WTC11 (cell line): Measurements from ENCODE around the gene HECTD4. TPM values are rescaled to one million over a fixed set of nuclear protein-coding genes. Genes with fewer than 3 reads are reported as not detected.

Experiments used
- ATAC-seq: fragments of 200-7000 bp; cut with Tn5 transposase; 2 replicates; pipeline ENCODE4 v1.10.0; 2021; ENCODE audit warnings: mild to moderate bottlenecking, moderate library complexity
- CTCF ChIA-PET: fragments of 300-600 bp; sonication (Branson Sonifier 250); formaldehyde crosslinking; loops from one replicate; lab custom pipeline; 2021; ENCODE audit warnings: antibody characterized with exemption; lab: Charles Lee
- POLR2A ChIA-PET: fragments of 350-600 bp; sonication (Branson Sonifier 250); formaldehyde crosslinking; loops from one replicate; lab custom pipeline; 2021; ENCODE audit warnings: antibody characterized with exemption; lab: Charles Lee
- DNase-seq: peaks from one replicate; pipeline ENCODE4 v3.0.0; 2021; ENCODE audit warnings: low spot score
- H3K27ac Mint-ChIP-seq: 2 replicates; pipeline ENCODE4 v1.8.0; 2021; ENCODE audit warnings: mixed read lengths
- H3K27me3 Mint-ChIP-seq: 2 replicates; pipeline ENCODE4 v1.8.0; 2021; ENCODE audit warnings: low read depth, mild to moderate bottlenecking, moderate library complexity, mixed read lengths
- H3K36me3 Mint-ChIP-seq: 2 replicates; pipeline ENCODE4 v1.8.0; 2021; ENCODE audit warnings: mixed read lengths
- H3K4me1 Mint-ChIP-seq: 2 replicates; pipeline ENCODE4 v1.8.0; 2022; ENCODE audit warnings: mixed read lengths
- H3K4me3 Mint-ChIP-seq: 2 replicates; pipeline ENCODE4 v1.8.0; 2021; ENCODE audit warnings: mild to moderate bottlenecking, moderate library complexity, mixed read lengths
- H3K9me3 Mint-ChIP-seq: 2 replicates; pipeline ENCODE4 v1.8.0; 2021; ENCODE audit warnings: mixed read lengths
- ELF4 ChIP-seq: sonication (generic); formaldehyde crosslinking; IDR thresholded peaks from 2 replicates; pipeline ENCODE4 v1.8.1; 2022; ENCODE audit warnings: low read depth, mild to moderate bottlenecking, moderate library complexity, missing genetic modification reagents
- EMX1 ChIP-seq: fragments of 250-450 bp; sonication (Bioruptor Pico); IDR thresholded peaks from 2 replicates; pipeline ENCODE4 v1.8.0; 2021; ENCODE audit warnings: mild to moderate bottlenecking
- HMGA2 ChIP-seq: fragments of 250-450 bp; sonication (Bioruptor Pico); IDR thresholded peaks from 2 replicates; pipeline ENCODE4 v1.4.0; 2021; ENCODE audit warnings: mild to moderate bottlenecking, moderate library complexity
- KAT7 ChIP-seq: sonication (generic); formaldehyde crosslinking; IDR thresholded peaks from 2 replicates; pipeline ENCODE4 v1.8.1; 2023; ENCODE audit warnings: missing genetic modification reagents, mild to moderate bottlenecking, borderline replicate concordance
- MAX ChIP-seq: sonication (generic); formaldehyde crosslinking; IDR thresholded peaks from 2 replicates; pipeline ENCODE4 v1.8.0; 2022; ENCODE audit warnings: mild to moderate bottlenecking, missing genetic modification reagents
- MYBL2 ChIP-seq: sonication (generic); formaldehyde crosslinking; IDR thresholded peaks from 2 replicates; pipeline ENCODE4 v1.8.1; 2023; ENCODE audit warnings: mild to moderate bottlenecking, moderate library complexity, missing genetic modification reagents
- NR1H2 ChIP-seq: sonication (generic); formaldehyde crosslinking; IDR thresholded peaks from 2 replicates; pipeline ENCODE4 v1.9.0; 2021; ENCODE audit warnings: mild to moderate bottlenecking, moderate library complexity, missing genetic modification reagents
- NR3C1 ChIP-seq: sonication (generic); formaldehyde crosslinking; conservative IDR thresholded peaks from 2 replicates; pipeline ENCODE4 v1.8.1; 2023; ENCODE audit warnings: low read depth, mild to moderate bottlenecking, missing genetic modification reagents
- PRRX2 ChIP-seq: fragments of 250-450 bp; sonication (Bioruptor Pico); IDR thresholded peaks from 2 replicates; pipeline ENCODE4 v1.8.0; 2021; ENCODE audit warnings: mild to moderate bottlenecking
- RORB ChIP-seq: fragments of 250-450 bp; sonication (Bioruptor Pico); IDR thresholded peaks from 2 replicates; pipeline ENCODE4 v1.9.0; 2021; ENCODE audit warnings: mild to moderate bottlenecking
- SP1 ChIP-seq: sonication (generic); formaldehyde crosslinking; conservative IDR thresholded peaks from 2 replicates; pipeline ENCODE4 v1.8.1; 2022; ENCODE audit warnings: missing genetic modification reagents
- TCF7 ChIP-seq: sonication (generic); formaldehyde crosslinking; IDR thresholded peaks from 2 replicates; pipeline ENCODE4 v1.8.0; 2022; ENCODE audit warnings: mild to moderate bottlenecking, low read depth, missing genetic modification reagents, moderate library complexity
- TP53 ChIP-seq: sonication (generic); formaldehyde crosslinking; IDR thresholded peaks from 2 replicates; pipeline ENCODE4 v1.8.1; 2023; ENCODE audit warnings: mild to moderate bottlenecking, missing genetic modification reagents
- ZBTB21 ChIP-seq: sonication (generic); formaldehyde crosslinking; IDR thresholded peaks from 2 replicates; pipeline ENCODE4 v1.8.1; 2023; ENCODE audit warnings: mild to moderate bottlenecking, missing genetic modification reagents, borderline replicate concordance
- ZNF138 ChIP-seq: sonication (generic); formaldehyde crosslinking; conservative IDR thresholded peaks from 2 replicates; pipeline ENCODE4 v1.8.1; 2022; ENCODE audit warnings: mild to moderate bottlenecking, moderate library complexity, missing genetic modification reagents
- ZNF232 ChIP-seq: sonication (generic); formaldehyde crosslinking; IDR thresholded peaks from 2 replicates; pipeline ENCODE4 v1.8.0; 2022; ENCODE audit warnings: mild to moderate bottlenecking, missing genetic modification reagents
- ZNF671 ChIP-seq: fragments of 250-450 bp; sonication (Bioruptor Pico); IDR thresholded peaks from 2 replicates; pipeline ENCODE4 v1.8.0; 2021; ENCODE audit warnings: mild to moderate bottlenecking
- total RNA-seq: library from RNA; stranded (reverse); gene quantifications from 3 replicates; pipeline ENCODE4 v1.2.3, GENCODE V29; 2021
- TF ChIP-seq, protein P1 (sequence below): sonication (generic); formaldehyde crosslinking; IDR thresholded peaks from 2 replicates; pipeline ENCODE4 v1.8.0; 2022; ENCODE audit warnings: mild to moderate bottlenecking, missing genetic modification reagents
- TF ChIP-seq, protein P2 (sequence below): fragments of 250-450 bp; sonication (Bioruptor Pico); IDR thresholded peaks from 2 replicates; pipeline ENCODE4 v1.9.0; 2021; ENCODE audit warnings: mild to moderate bottlenecking
- TF ChIP-seq, protein P3 (sequence below): sonication (generic); formaldehyde crosslinking; IDR thresholded peaks from 2 replicates; pipeline ENCODE4 v1.8.0; 2023; ENCODE audit warnings: missing genetic modification reagents

HECTD4 gene
- total RNA-seq, 1 experiment from 2014 or later: 31.7 TPM

DNA sequence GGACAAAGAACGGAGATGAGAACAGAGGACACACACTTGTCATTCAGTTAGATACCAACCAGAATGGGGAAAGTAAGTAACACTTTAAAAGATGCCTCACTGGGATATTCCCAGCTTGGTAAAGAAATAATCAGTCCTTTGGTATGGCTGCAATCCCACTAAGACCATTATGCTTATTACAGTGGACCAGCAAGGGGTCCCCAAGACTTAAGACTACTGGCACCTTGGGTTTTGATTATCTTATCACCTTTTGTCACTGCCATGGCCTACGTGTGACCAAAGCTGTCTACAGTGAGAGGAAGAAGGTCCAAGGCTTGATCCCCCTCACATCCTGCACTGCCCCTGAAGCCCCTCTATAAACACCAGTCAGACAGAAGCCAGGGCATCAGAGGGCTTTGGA lies 191.0 kb downstream of the HECTD4 start:
- no peak for ATAC-seq
- Mint-ChIP-seq H3K4me3 (no peak overlapping the region), H3K27ac (no peak overlapping the region; the same call in 1 of the 2 replicates), H3K36me3 (peaks cover 22% of the 10 kb centered on the region), H3K4me1 (no peaks in the 10 kb centered on the region), H3K9me3 (no peaks in the 10 kb centered on the region), H3K27me3 (no peaks in the 10 kb centered on the region)
- TF ChIP-seq TCF7 (no peak), PRRX2 (CRISPR knock-in tag) (no peak), ZNF671 (CRISPR knock-in tag) (no peak), NR1H2 (CRISPR knock-in tag) (no peak)
- TF ChIP-seq, protein P1, sequence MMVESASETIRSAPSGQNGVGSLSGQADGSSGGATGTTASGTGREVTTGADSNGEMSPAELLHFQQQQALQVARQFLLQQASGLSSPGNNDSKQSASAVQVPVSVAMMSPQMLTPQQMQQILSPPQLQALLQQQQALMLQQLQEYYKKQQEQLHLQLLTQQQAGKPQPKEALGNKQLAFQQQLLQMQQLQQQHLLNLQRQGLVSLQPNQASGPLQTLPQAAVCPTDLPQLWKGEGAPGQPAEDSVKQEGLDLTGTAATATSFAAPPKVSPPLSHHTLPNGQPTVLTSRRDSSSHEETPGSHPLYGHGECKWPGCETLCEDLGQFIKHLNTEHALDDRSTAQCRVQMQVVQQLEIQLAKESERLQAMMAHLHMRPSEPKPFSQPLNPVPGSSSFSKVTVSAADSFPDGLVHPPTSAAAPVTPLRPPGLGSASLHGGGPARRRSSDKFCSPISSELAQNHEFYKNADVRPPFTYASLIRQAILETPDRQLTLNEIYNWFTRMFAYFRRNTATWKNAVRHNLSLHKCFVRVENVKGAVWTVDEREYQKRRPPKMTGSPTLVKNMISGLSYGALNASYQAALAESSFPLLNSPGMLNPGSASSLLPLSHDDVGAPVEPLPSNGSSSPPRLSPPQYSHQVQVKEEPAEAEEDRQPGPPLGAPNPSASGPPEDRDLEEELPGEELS (CRISPR knock-in tag): no peak
- DNase-seq: no peak
- POLR2A ChIA-PET: no interaction called here
- CTCF ChIA-PET: interaction anchor here (0.8 to 1.0 kb wide), 2 partner anchors 171 to 196 kb away, joined by 3 read pairs; no protein-coding TSS in a partner anchor

- POLR2A ChIA-PET: no interaction called here
- Mint-ChIP-seq H3K27me3 (no peaks in the 10 kb centered on the region), H3K9me3 (no peaks in the 10 kb centered on the region), H3K27ac (no peak overlapping the region; the same call in 1 of the 2 replicates), H3K4me3 (no peak overlapping the region), H3K36me3 (peaks cover 22% of the 10 kb centered on the region), H3K4me1 (no peaks in the 10 kb centered on the region)
- no peak; the same call in 1 of the 2 replicates for ATAC-seq
- no peak for TF ChIP-seq TCF7
- TF ChIP-seq ZNF232 (CRISPR knock-in tag): no peak
- DNase-seq: no peak
- CTCF ChIA-PET: interaction anchor here (0.5 to 1.0 kb wide), 3 partner anchors 71 to 245 kb away, joined by 3 read pairs; no protein-coding TSS in a partner anchor
These were observed 191.8 kb downstream of the HECTD4 start for GRCh38 chr12:112190231-112191025.

GRCh38 chr12:112188130-112188830 lies 194.0 kb downstream of the HECTD4 start:
- no peak for TF ChIP-seq MAX
- TF ChIP-seq RORB (CRISPR knock-in tag): no peak
- TF ChIP-seq SP1: no peak
- TF ChIP-seq, protein P2, sequence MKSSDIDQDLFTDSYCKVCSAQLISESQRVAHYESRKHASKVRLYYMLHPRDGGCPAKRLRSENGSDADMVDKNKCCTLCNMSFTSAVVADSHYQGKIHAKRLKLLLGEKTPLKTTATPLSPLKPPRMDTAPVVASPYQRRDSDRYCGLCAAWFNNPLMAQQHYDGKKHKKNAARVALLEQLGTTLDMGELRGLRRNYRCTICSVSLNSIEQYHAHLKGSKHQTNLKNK (CRISPR knock-in tag): no peak
- TF ChIP-seq ZBTB21 (CRISPR knock-in tag): no peak
- no peak for TF ChIP-seq MYBL2
- no peak for TF ChIP-seq HMGA2 (CRISPR knock-in tag)
- POLR2A ChIA-PET: no interaction called here
- Mint-ChIP-seq H3K4me3 (no peak overlapping the region), H3K4me1 (peaks cover 8% of the 10 kb centered on the region), H3K27me3 (no peaks in the 10 kb centered on the region), H3K36me3 (peaks cover 19% of the 10 kb centered on the region), H3K27ac (no peak overlapping the region), H3K9me3 (no peaks in the 10 kb centered on the region)
- DNase-seq: no peak
- CTCF ChIA-PET: interaction anchor here (1.2 kb wide), 1 partner anchor 10 kb away, joined by 11 read pairs; no protein-coding TSS in a partner anchor
- no peak for ATAC-seq

GRCh38 chr12:112185093-112185923 lies 196.9 kb downstream of the HECTD4 start:
- H3K9me3 Mint-ChIP-seq: no peaks in the 10 kb centered on the region
- no peak overlapping the region for H3K27ac Mint-ChIP-seq
- no peak for ATAC-seq
- no peaks in the 10 kb centered on the region for H3K27me3 Mint-ChIP-seq
- H3K4me1 Mint-ChIP-seq: peaks cover 17% of the 10 kb centered on the region
- DNase-seq: no peak
- no peak overlapping the region for H3K4me3 Mint-ChIP-seq
- POLR2A ChIA-PET: no interaction called here
- CTCF ChIA-PET: interaction anchor here (2.3 kb wide), 1 partner anchor 13 kb away, joined by 15 read pairs; no protein-coding TSS in a partner anchor
- H3K36me3 Mint-ChIP-seq: peaks cover 11% of the 10 kb centered on the region
- no peak for TF ChIP-seq NR3C1 (CRISPR knock-in tag)
- TF ChIP-seq ZNF138 (CRISPR knock-in tag): no peak
- TF ChIP-seq, protein P3, sequence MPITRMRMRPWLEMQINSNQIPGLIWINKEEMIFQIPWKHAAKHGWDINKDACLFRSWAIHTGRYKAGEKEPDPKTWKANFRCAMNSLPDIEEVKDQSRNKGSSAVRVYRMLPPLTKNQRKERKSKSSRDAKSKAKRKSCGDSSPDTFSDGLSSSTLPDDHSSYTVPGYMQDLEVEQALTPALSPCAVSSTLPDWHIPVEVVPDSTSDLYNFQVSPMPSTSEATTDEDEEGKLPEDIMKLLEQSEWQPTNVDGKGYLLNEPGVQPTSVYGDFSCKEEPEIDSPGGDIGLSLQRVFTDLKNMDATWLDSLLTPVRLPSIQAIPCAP (CRISPR knock-in tag): no peak
- no peak for TF ChIP-seq ELF4 (CRISPR knock-in tag)
- no peak for TF ChIP-seq TP53 (CRISPR knock-in tag)
- TF ChIP-seq EMX1 (CRISPR knock-in tag): no peak
- no peak for TF ChIP-seq KAT7 (CRISPR knock-in tag)
